T-helper 17 cell (primary cell): ENCODE results near the gene AZU1. TPM values are rescaled to one million over a fixed set of nuclear protein-coding genes. Genes with fewer than 3 reads are reported as not detected.

ENCODE experiments used
- ATAC-seq: fragments of 150-1000 bp; cut with Tn5 transposase; 2 replicates; pipeline ENCODE4 v1.10.0; 2021; ENCODE audit warnings: mild to moderate bottlenecking, moderate library complexity
- DNase-seq, 3 donors: peaks; one replicate each; pipeline versions ENCODE4 v3.0.0 to v3.0.0-alpha.2; 2020 to 2021
- H3K9me3 ChIP-seq: one replicate; pipeline ENCODE4 v1.7.0; 2013; ENCODE audit warnings: low read length, mild to moderate bottlenecking; ENCODE audit not compliant: control insufficient read depth, poor library complexity, severe bottlenecking
- H3K27ac Mint-ChIP-seq: one replicate; pipeline ENCODE4 v1.8.0; 2022; ENCODE audit warnings: mild to moderate bottlenecking, moderate library complexity, mixed read lengths
- H3K27me3 Mint-ChIP-seq: one replicate; pipeline ENCODE4 v1.8.0; 2022; ENCODE audit warnings: mixed read lengths
- H3K36me3 Mint-ChIP-seq: one replicate; pipeline ENCODE4 v1.8.0; 2022; ENCODE audit warnings: low read depth, mixed read lengths
- H3K4me1 Mint-ChIP-seq: one replicate; pipeline ENCODE4 v1.8.0; 2022; ENCODE audit warnings: mild to moderate bottlenecking, mixed read lengths
- H3K4me3 Mint-ChIP-seq: one replicate; pipeline ENCODE4 v1.8.0; 2022; ENCODE audit warnings: mild to moderate bottlenecking, moderate library complexity, mixed read lengths
- total RNA-seq, 4 donors: library from RNA in 2 of 4; stranded (reverse) in 2 of 4; gene quantifications; one replicate each; pipeline ENCODE4 v1.2.3 and lab custom pipeline; 2022 to 2026

The AZU1 gene
- total RNA-seq, 2 donors from 2014 or later, result 0.90 to 1.2 TPM

- Mint-ChIP-seq H3K27me3 (no peaks in the 10 kb centered on the region), H3K36me3 (no peaks in the 10 kb centered on the region), H3K4me3 (peak overlapping the region; percentile 89), H3K4me1 (peaks cover 43% of the 10 kb centered on the region), H3K27ac (peak overlapping the region; percentile 96)
- ATAC-seq (no peak), DNase-seq (no peak)
- no peaks in the 10 kb centered on the region for H3K9me3 ChIP-seq
Observed at GRCh38 chr19:801030-801860, 26.4 kb upstream of the AZU1 start.

- Mint-ChIP-seq H3K27ac (peak overlapping the region; percentile 96), H3K4me1 (peaks cover 39% of the 10 kb centered on the region), H3K36me3 (no peaks in the 10 kb centered on the region), H3K4me3 (peak overlapping the region; percentile 89), H3K27me3 (no peaks in the 10 kb centered on the region)
- no peak for DNase-seq
- H3K9me3 ChIP-seq, result no peaks in the 10 kb centered on the region
- ATAC-seq, result no peak
Observed at GRCh38 chr19:801861-802497, 25.7 kb upstream of the AZU1 start.

GRCh38 chr19:802498-803098 lies 25.0 kb upstream of the AZU1 start:
- DNase-seq (no peak), ATAC-seq (no peak)
- peak overlapping the region; percentile 96 for H3K27ac Mint-ChIP-seq
- H3K9me3 ChIP-seq, result no peaks in the 10 kb centered on the region
- H3K27me3 Mint-ChIP-seq, result no peaks in the 10 kb centered on the region
- peaks cover 43% of the 10 kb centered on the region for H3K4me1 Mint-ChIP-seq
- peaks cover 3% of the 10 kb centered on the region for H3K36me3 Mint-ChIP-seq
- H3K4me3 Mint-ChIP-seq, result peak overlapping the region; percentile 89

DNA sequence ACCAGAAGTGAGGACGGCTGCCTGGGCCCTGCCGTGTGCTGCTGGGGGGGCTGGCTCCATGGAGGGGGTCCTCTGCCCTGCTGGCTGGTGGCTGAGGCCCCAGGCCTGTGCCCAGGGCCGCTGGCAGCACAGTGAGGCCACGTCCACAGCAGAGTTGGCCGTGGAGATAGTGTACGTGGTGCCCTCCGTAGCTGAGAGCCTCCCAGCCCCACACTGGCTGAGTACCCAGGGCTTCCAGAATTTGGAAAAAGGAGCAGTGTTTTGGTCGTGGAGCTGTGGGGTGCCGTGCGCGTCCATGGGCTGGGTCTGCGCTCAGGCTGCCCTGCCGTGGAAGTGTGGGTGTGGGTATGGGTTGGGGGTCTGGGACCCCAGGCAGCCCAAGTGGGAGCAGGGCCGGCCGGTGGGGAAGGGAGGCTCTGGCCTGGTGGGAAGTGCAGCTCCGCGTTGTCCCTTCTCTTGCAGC lies 24.5 kb upstream of the AZU1 start:
- peak overlapping the region; percentile 96 for H3K27ac Mint-ChIP-seq
- H3K27me3 Mint-ChIP-seq, result no peaks in the 10 kb centered on the region
- no peak for DNase-seq
- no peaks in the 10 kb centered on the region for H3K9me3 ChIP-seq
- peaks cover 5% of the 10 kb centered on the region for H3K36me3 Mint-ChIP-seq
- ATAC-seq, result no peak
- H3K4me3 Mint-ChIP-seq, result peak overlapping the region; percentile 41
- peaks cover 45% of the 10 kb centered on the region for H3K4me1 Mint-ChIP-seq

- peaks cover 5% of the 10 kb centered on the region for H3K36me3 Mint-ChIP-seq
- H3K4me1 Mint-ChIP-seq, result peaks cover 42% of the 10 kb centered on the region
- DNase-seq, result no peak
- H3K27me3 Mint-ChIP-seq, result no peaks in the 10 kb centered on the region
- ATAC-seq, result no peak
- peak overlapping the region; percentile 96 for H3K27ac Mint-ChIP-seq
- no peaks in the 10 kb centered on the region for H3K9me3 ChIP-seq
- H3K4me3 Mint-ChIP-seq, result peak overlapping the region; percentile 41
Observed at GRCh38 chr19:803686-804418, 23.8 kb upstream of the AZU1 start.

DNA sequence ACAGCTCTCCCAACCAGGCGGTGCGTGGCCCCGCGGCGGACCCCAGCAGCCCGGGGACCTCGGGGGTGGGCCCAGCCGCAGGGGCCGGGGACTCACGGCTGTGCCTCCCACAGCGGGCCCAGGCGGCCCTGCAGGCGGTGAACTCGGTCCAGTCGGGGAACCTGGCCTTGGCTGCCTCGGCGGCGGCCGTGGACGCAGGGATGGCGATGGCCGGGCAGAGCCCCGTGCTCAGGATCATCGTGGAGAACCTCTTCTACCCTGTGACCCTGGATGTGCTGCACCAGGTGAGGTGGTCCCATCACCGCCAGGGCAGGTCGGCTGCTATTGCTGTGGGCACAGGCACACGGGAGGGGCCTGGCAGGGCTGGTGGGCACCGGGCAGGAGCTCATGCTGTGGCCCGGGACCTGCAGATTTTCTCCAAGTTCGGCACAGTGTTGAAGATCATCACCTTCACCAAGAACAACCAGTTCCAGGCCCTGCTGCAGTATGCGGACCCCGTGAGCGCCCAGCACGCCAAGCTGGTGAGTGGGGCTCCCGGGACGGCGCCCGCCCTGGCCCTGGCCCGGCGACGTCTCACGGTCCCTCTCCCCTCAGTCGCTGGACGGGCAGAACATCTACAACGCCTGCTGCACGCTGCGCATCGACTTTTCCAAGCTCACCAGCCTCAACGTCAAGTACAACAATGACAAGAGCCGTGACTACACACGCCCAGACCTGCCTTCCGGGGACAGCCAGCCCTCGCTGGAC lies 23.0 kb upstream of the AZU1 start:
- ATAC-seq, result no peak
- H3K9me3 ChIP-seq, result no peaks in the 10 kb centered on the region
- H3K4me1 Mint-ChIP-seq, result peaks cover 35% of the 10 kb centered on the region
- H3K27ac Mint-ChIP-seq, result no peak overlapping the region
- DNase-seq, result no peak
- peaks cover 5% of the 10 kb centered on the region for H3K36me3 Mint-ChIP-seq
- H3K27me3 Mint-ChIP-seq, result no peaks in the 10 kb centered on the region
- no peak overlapping the region for H3K4me3 Mint-ChIP-seq

DNA sequence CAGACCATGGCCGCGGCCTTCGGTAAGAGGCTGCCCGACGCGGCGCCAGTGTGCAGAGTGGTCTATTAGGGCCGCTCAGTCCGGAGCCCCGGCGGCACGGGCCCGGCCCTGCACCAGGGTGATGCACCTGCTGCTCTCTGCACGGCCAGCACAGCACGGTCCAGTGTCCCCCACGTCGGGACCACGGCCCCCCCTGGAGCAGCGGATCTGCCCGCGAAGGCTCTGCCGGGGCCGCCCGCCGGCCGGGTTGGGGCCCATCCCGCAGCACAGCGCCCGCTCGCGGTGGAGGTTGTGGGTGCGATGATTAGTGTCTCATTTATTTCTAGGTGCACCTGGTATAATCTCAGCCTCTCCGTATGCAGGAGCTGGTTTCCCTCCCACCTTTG lies 22.5 kb upstream of the AZU1 start:
- no peaks in the 10 kb centered on the region for H3K9me3 ChIP-seq
- Mint-ChIP-seq H3K27ac (no peak overlapping the region), H3K4me3 (peak overlapping the region; percentile 31), H3K4me1 (peaks cover 30% of the 10 kb centered on the region), H3K27me3 (no peaks in the 10 kb centered on the region), H3K36me3 (peaks cover 5% of the 10 kb centered on the region)
- no peak for DNase-seq
- ATAC-seq, result no peak

GRCh38 chr19:805600-806550 lies 21.8 kb upstream of the AZU1 start:
- Mint-ChIP-seq H3K36me3 (peaks cover 5% of the 10 kb centered on the region), H3K4me3 (peak overlapping the region; percentile 31), H3K4me1 (peaks cover 25% of the 10 kb centered on the region), H3K27ac (no peak overlapping the region), H3K27me3 (no peaks in the 10 kb centered on the region)
- ATAC-seq (no peak), DNase-seq (no peak)
- no peaks in the 10 kb centered on the region for H3K9me3 ChIP-seq

GRCh38 chr19:806815-807421 lies 20.7 kb upstream of the AZU1 start:
- Mint-ChIP-seq H3K27me3 (no peaks in the 10 kb centered on the region), H3K4me1 (peaks cover 16% of the 10 kb centered on the region), H3K36me3 (peaks cover 5% of the 10 kb centered on the region), H3K4me3 (peak overlapping the region; percentile 43), H3K27ac (peak overlapping the region; percentile 92)
- ATAC-seq (no peak), DNase-seq (no peak)
- no peaks in the 10 kb centered on the region for H3K9me3 ChIP-seq

DNA sequence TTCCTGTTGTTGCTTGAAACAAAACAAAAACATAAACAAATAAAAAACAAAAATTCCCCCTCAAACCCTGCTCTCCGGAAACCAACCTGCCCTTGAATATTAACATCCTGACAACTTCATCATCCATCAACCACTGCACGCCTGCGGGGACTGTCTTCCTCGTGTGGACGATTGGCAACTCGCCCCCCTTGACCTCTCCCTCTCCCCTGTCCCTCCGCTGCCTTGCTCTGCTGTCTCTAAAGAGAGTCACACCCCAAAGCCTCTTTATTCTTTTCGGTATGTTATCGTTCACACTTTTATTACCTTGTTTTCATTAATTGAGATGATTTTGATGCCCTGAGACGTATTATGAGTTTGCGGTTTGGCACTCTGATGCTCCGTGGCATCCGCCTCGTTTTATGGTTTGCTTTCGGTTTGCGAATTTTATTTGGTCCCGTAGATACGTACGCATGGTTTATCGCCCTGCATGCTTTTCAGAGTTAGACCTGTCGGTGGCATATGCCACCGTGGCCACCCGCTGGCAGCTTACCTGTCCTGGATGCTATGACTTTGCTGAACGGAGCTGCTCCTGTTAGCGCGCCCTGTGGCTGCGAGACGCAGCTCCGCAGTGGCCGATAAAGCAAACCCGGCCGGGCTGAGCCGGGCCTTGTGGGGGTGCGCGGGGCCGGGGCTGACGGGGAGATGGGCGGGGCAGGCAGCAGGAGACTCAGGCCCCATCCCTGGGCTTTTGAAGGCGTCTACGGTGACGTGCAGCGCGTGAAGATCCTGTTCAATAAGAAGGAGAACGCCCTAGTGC lies 19.8 kb upstream of the AZU1 start:
- no peaks in the 10 kb centered on the region for H3K9me3 ChIP-seq
- Mint-ChIP-seq H3K27ac (peak overlapping the region; percentile 92), H3K4me1 (peaks cover 11% of the 10 kb centered on the region), H3K27me3 (no peaks in the 10 kb centered on the region), H3K36me3 (peaks cover 5% of the 10 kb centered on the region), H3K4me3 (peak overlapping the region; percentile 28)
- ATAC-seq (no peak), DNase-seq (no peak)

- no peaks in the 10 kb centered on the region for H3K9me3 ChIP-seq
- peaks cover 9% of the 10 kb centered on the region for H3K4me1 Mint-ChIP-seq
- ATAC-seq, result no peak
- H3K27me3 Mint-ChIP-seq, result no peaks in the 10 kb centered on the region
- no peak overlapping the region for H3K4me3 Mint-ChIP-seq
- DNase-seq, result no peak
- no peak overlapping the region for H3K27ac Mint-ChIP-seq
- peaks cover 5% of the 10 kb centered on the region for H3K36me3 Mint-ChIP-seq
Observed at GRCh38 chr19:808423-808775, 19.2 kb upstream of the AZU1 start.
